Gastrocnemius medialis (tissue), 4 donors: ENCODE results near the gene UNC5B. TPM values are rescaled to one million over a fixed set of nuclear protein-coding genes. Genes with fewer than 3 reads are reported as not detected.

Experiments
- ATAC-seq, 2 donors: fragments of 150-250 bp; one replicate each; pipeline ENCODE4 v1.9.1; 2016
- DNase-seq, 2 donors: peaks; one replicate each; pipeline ENCODE4 v3.0.0-alpha.2; 2019
- H3K27ac ChIP-seq, 4 donors: fragments of 200-600 bp; sonication (generic); 1 replicate in 1 of 4; 2 replicates in 3 of 4; pipeline ENCODE4 v1.5.1; 2016 to 2018; ENCODE audit warnings: mild to moderate bottlenecking in 2 of 4, moderate library complexity in 1 of 4
- H3K27me3 ChIP-seq, 3 donors: fragments of 200-600 bp; sonication (generic) in 2 of 3; 1 replicate in 1 of 3; 2 replicates in 2 of 3; pipeline versions ENCODE4 v1.5.1 to v1.6.0; 2016 to 2019; ENCODE audit warnings: mild to moderate bottlenecking in 1 of 3, moderate library complexity in 1 of 3
- H3K36me3 ChIP-seq, 2 donors: fragments of 200-600 bp; sonication (generic) in 1 of 2; one replicate each; pipeline ENCODE4 v1.5.1; 2017 to 2018
- H3K4me1 ChIP-seq, 2 donors: fragments of 200-600 bp; sonication (generic) in 1 of 2; one replicate each; pipeline ENCODE4 v1.5.1; 2016 to 2017; ENCODE audit warnings: mild to moderate bottlenecking in 2 of 2
- H3K4me3 ChIP-seq, 4 donors: fragments of 200-600 bp; sonication (generic) in 3 of 4; 1 replicate in 1 of 4; 2 replicates in 3 of 4; pipeline ENCODE4 v1.5.1; 2016 to 2019; ENCODE audit warnings: mild to moderate bottlenecking in 2 of 4
- H3K9me3 ChIP-seq, 3 donors: fragments of 200-600 bp; sonication (generic) in 2 of 3; 1 replicate in 1 of 3; 2 replicates in 2 of 3; pipeline ENCODE4 v1.5.1; 2016 to 2019
- POLR2A ChIP-seq, 2 donors: fragments of 450-650 bp; IDR thresholded peaks; one replicate each; pipeline ENCODE4 v1.6.1; 2017; ENCODE audit warnings: antibody characterized with exemption in 2 of 2, mild to moderate bottlenecking in 2 of 2, moderate library complexity in 2 of 2
- in situ Hi-C, 4 donors: fragments of 200-750 bp; cut with MboI; loops; one replicate each; pipeline versions ENCODE4 v1.15.0 to v1.8.0; 2017; ENCODE audit warnings: low sequenced_read_pairs in 4 of 4
- intact Hi-C: fragments of 100-400 bp; cut with DNase I; formaldehyde crosslinking; loops from one replicate; pipeline ENCODE4 v1.15.1; 2023; ENCODE audit warnings: low total_unique reads
- total RNA-seq, 4 donors: library from RNA; depleted of rRNA; stranded (reverse); fragments of >200 nt; gene quantifications; one replicate each; pipeline versions ENCODE4 v1.1.0 to v1.2.3, GENCODE V29; 2016
- TF ChIP-seq, protein P1 (sequence below), 5 experiments: fragments of 450-650 bp in 3 of 5; fragments of 200-600 bp in 2 of 5; sonication (generic) in 2 of 5; IDR thresholded peaks in 4 of 5; conservative IDR thresholded peaks in 1 of 5; 1 replicate in 4 of 5; 2 replicates in 1 of 5; pipeline ENCODE4 v1.5.1; 2016 to 2019; ENCODE audit warnings: antibody characterized with exemption in 5 of 5, mild to moderate bottlenecking in 3 of 5, moderate library complexity in 3 of 5

UNC5B gene
- total RNA-seq, 4 donors from 2014 or later, result 0.65 to 1.2 (median 0.90) TPM

DNA sequence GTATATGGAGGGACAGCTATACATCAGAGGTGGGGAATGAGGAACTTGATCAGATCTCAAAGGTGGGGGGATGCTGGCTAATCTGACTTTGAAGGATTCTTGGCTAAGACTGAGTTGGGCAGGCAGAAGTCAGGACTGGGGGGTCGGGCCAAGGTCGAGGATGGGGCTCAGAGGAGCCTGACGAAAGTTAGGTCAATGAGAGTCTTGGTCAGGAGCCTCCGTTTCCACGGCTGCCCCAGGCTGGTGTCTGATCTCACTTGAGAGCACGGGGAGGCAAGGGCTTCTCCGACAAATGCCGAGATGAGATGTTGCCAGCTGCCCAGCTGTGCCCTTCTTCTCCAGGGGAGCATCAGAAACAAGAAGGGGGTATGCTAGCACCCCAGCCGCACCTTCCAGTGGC lies 112.4 kb downstream of the UNC5B start:
- Histone ChIP-seq H3K27ac (no peak overlapping the region), H3K36me3 (peaks cover 0 to 5% of the 10 kb centered on the region in 2 donors), H3K4me1 (peaks cover 4 to 13% of the 10 kb centered on the region in 2 donors), H3K9me3 (no peaks in the 10 kb centered on the region), H3K27me3 (no peaks in the 10 kb centered on the region), H3K4me3 (no peak overlapping the region)
- TF ChIP-seq, protein P1, sequence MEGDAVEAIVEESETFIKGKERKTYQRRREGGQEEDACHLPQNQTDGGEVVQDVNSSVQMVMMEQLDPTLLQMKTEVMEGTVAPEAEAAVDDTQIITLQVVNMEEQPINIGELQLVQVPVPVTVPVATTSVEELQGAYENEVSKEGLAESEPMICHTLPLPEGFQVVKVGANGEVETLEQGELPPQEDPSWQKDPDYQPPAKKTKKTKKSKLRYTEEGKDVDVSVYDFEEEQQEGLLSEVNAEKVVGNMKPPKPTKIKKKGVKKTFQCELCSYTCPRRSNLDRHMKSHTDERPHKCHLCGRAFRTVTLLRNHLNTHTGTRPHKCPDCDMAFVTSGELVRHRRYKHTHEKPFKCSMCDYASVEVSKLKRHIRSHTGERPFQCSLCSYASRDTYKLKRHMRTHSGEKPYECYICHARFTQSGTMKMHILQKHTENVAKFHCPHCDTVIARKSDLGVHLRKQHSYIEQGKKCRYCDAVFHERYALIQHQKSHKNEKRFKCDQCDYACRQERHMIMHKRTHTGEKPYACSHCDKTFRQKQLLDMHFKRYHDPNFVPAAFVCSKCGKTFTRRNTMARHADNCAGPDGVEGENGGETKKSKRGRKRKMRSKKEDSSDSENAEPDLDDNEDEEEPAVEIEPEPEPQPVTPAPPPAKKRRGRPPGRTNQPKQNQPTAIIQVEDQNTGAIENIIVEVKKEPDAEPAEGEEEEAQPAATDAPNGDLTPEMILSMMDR (IDR thresholded peaks at IDR 0.05 in 4 of 5, conservative IDR thresholded peaks at IDR 0.05 in 1 of 5), result no peak
- TF ChIP-seq POLR2A (IDR thresholded peaks at IDR 0.05), result no peak
- DNase-seq, result no peak
- in situ Hi-C loops (loop anchor here in 2 of 4 donors (25.0 kb wide), 2 partner anchors 238 to 488 kb away; no protein-coding TSS in a partner anchor), intact Hi-C loops (no loop called here)
- no peak for ATAC-seq

DNA sequence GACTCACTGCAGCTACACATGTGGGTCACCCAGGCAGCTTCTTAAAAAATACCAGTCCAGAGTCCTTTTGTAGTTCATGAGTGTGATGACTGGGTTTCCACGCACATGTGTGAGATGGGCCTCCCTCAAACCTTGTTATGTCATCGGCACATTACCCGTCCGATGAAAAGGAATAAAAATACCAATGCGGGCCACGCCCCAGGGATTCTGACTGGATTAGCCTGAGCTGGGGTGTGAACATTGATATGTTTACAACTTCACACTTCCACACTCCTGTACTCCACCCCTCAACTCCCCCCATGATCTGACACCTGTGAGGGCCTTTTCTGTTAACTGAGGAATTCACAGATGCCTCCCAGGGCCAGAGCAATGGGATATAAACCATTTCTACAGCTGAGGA lies 112.9 kb downstream of the UNC5B start:
- intact Hi-C loops (no loop called here), in situ Hi-C loops (no loop called here)
- no peak overlapping the region for H3K27ac ChIP-seq
- H3K4me3 ChIP-seq, result no peak overlapping the region
- peaks cover 4 to 11% of the 10 kb centered on the region in 2 donors for H3K4me1 ChIP-seq
- TF ChIP-seq, protein P1 (IDR thresholded peaks at IDR 0.05 in 4 of 5, conservative IDR thresholded peaks at IDR 0.05 in 1 of 5), result no peak
- H3K36me3 ChIP-seq, result peaks cover 0 to 5% of the 10 kb centered on the region in 2 donors
- ATAC-seq (no peak), DNase-seq (no peak)
- no peaks in the 10 kb centered on the region for H3K27me3 ChIP-seq
- no peaks in the 10 kb centered on the region for H3K9me3 ChIP-seq

DNA sequence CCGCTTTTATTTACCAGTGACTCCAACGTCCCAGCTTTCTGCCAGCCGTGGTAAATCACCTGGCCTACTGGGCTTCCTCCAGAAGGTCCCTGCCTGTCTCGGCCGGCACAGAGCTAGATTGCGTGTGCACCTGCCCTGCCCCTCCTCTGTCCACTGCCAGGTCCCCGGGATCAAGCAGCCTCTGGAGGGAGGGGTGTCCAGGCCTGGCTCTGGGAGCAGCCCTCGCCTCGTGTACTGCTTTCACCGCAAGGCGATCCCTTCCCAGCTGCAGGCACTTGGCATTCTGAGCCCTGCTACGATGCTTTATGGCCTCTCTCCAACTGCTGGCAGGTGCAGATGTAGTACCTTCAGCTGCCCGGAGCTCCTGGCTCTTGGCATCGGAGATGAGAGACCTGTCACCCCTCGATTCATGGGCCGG lies 114.1 kb downstream of the UNC5B start:
- Histone ChIP-seq H3K4me1 (peaks cover 4 to 11% of the 10 kb centered on the region in 2 donors), H3K9me3 (no peaks in the 10 kb centered on the region), H3K36me3 (peaks cover 0 to 5% of the 10 kb centered on the region in 2 donors), H3K27me3 (no peaks in the 10 kb centered on the region), H3K4me3 (no peak overlapping the region), H3K27ac (no peak overlapping the region)
- intact Hi-C loops (no loop called here), in situ Hi-C loops (no loop called here)
- ATAC-seq (peak; percentile 46 to 67), DNase-seq (peak; percentile 25 to 46)
- TF ChIP-seq POLR2A (IDR thresholded peaks at IDR 0.05), result no peak
- TF ChIP-seq, protein P1 (IDR thresholded peaks at IDR 0.05 in 4 of 5, conservative IDR thresholded peaks at IDR 0.05 in 1 of 5), result no peak

DNA sequence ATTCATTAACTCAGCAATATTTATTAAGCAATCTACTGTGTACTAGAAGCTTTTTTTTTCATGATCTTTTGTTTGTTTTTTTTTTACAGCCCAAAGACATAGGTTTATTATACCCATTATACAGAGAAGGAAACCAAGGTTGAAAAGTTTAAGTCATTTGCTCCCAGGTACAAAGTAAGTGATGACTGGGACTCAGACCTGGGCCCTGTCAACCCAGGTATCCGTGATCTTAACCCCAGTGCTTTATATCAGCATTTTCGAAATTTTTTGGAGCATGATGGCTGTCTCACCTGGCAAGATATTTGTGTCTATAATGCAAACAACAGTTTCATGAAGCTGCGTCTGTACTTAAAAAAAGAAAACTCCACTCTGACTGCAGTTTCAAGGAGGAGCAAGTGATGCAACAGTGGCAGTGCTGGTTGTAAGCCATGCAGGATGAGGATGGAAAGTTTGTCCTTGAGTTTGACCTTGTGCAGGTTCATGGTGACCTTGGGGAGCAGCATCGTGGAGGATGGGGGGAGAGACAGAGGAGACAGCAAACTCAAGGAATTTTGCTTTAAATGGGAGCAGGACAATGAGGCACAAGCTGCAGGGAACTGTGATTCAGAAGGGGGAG lies 118.5 kb downstream of the UNC5B start:
- DNase-seq, result no peak
- no peaks in the 10 kb centered on the region for H3K27me3 ChIP-seq
- no peaks in the 10 kb centered on the region for H3K36me3 ChIP-seq
- H3K27ac ChIP-seq, result no peak overlapping the region
- no peak for ATAC-seq
- H3K9me3 ChIP-seq, result no peaks in the 10 kb centered on the region
- in situ Hi-C loops (no loop called here), intact Hi-C loops (no loop called here)
- no peak overlapping the region for H3K4me3 ChIP-seq
- H3K4me1 ChIP-seq, result peaks cover 4 to 7% of the 10 kb centered on the region in 2 donors
- no peak for TF ChIP-seq POLR2A (IDR thresholded peaks at IDR 0.05)
- TF ChIP-seq, protein P1 (IDR thresholded peaks at IDR 0.05 in 4 of 5, conservative IDR thresholded peaks at IDR 0.05 in 1 of 5), result no peak

DNA sequence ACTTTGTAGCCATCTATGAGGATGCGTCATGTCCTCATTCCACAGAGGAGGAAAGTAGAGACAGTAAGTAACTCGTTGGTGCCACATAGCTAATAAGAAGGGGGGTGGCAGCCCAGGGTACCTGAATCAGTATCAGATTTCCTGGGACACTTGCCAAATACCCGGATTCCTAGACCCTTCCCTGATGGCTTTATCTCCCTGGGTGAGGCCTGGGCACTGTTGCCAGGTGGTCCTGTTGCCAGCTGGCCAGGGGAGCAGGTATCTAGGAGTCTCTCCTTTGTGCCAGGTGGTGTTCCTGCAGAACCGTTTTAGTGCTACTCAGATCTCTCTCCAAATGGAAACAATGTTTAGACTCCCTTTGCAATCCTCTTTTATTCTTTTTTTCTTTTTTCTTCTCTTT lies 119.4 kb downstream of the UNC5B start:
- intact Hi-C loops, result no loop called here
- ATAC-seq, result no peak

More for the DNA sequence above, 119.4 kb downstream of the UNC5B start:
- no peaks in the 10 kb centered on the region for H3K9me3 ChIP-seq
- no peaks in the 10 kb centered on the region for H3K4me1 ChIP-seq
- no peak overlapping the region for H3K4me3 ChIP-seq
- H3K27me3 ChIP-seq, result no peaks in the 10 kb centered on the region
- H3K36me3 ChIP-seq, result no peaks in the 10 kb centered on the region
- no peak for DNase-seq
- TF ChIP-seq POLR2A (IDR thresholded peaks at IDR 0.05), result no peak
- TF ChIP-seq, protein P1 (IDR thresholded peaks at IDR 0.05 in 4 of 5, conservative IDR thresholded peaks at IDR 0.05 in 1 of 5), result no peak
- in situ Hi-C loops, result no loop called here
- H3K27ac ChIP-seq, result no peak overlapping the region
